ENCODE measurements around the gene TTC7B. TPM values are rescaled to one million over a fixed set of nuclear protein-coding genes. Genes with fewer than 3 reads are reported as not detected.

TTC7B gene
- total and polyA plus RNA-seq, 2 of the 8 experiments (the other 6 are each of a cell fraction or from before 2014, with no cell fraction given) = 23.7 to 34.0 TPM

DNA sequence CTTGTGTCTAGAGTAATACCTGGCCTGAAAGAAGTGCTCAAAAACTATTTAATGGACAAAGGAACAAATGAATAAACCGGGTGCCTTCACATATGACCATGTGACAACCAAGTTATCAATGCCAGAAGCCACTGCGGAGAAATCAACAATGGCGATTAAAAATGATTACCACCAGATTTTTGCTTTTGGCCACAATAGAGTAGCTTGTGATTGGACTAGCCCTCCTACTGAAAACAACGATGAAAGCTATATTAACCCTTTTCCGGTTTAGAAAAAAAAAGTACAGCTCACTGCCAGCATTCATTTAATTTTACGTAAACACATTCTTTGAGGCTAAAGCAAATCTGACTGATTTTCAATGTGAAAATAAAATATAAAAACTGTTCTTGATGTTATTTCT, 41.6 kb upstream of the TTC7B start:
- no peak overlapping the region for H3K4ac ChIP-seq (replicated peaks; ENCODE audit: insufficient read length, low read depth, low read length)
- no peaks in the 10 kb centered on the region for H3K9me3 ChIP-seq (ENCODE audit: insufficient read depth in 2 of 2, low read depth in 1 of 2, low read length in 1 of 2)
- no peaks in the 10 kb centered on the region for H3K27me3 ChIP-seq (replicated peaks in 1 of 4; ENCODE audit: control insufficient read depth in 3 of 4, extremely low read depth in 1 of 4, insufficient read depth in 3 of 4, low read length in 3 of 4)
- H4K20me1 ChIP-seq (replicated peaks in 1 of 2; ENCODE audit: control insufficient read depth in 1 of 2, insufficient read depth in 2 of 2, low read length in 2 of 2) = no peaks in the 10 kb centered on the region
- H3K56ac ChIP-seq (replicated peaks; ENCODE audit: insufficient read length, low read depth, low read length) = no peak overlapping the region
- H2BK12ac ChIP-seq (ENCODE audit: low read depth, low read length) = no peak overlapping the region
- H3K36me3 ChIP-seq (ENCODE audit: control insufficient read depth in 2 of 4, insufficient read depth in 4 of 4, low read length in 3 of 4) = no peaks in the 10 kb centered on the region
- no peak overlapping the region for H4K8ac ChIP-seq (ENCODE audit: extremely low read depth, insufficient read depth, low read length)
- H3K4me1 ChIP-seq (replicated peaks in 1 of 4; ENCODE audit: control insufficient read depth in 3 of 4, insufficient read depth in 4 of 4, low read length in 3 of 4) = no peaks in the 10 kb centered on the region
- H4K5ac ChIP-seq (ENCODE audit: insufficient read length, low read depth, low read length) = no peak overlapping the region
- no peak overlapping the region for H2BK5ac ChIP-seq (ENCODE audit: low read depth, low read length)
- H3K79me1 ChIP-seq (ENCODE audit: low read depth, low read length) = no peaks in the 10 kb centered on the region
- H2AFZ ChIP-seq (ENCODE audit: low read length) = no peak overlapping the region
- H3K79me2 ChIP-seq (ENCODE audit: control insufficient read depth in 1 of 2, insufficient read depth in 2 of 2, low read length in 2 of 2) = no peaks in the 10 kb centered on the region
- POLR2A ChIA-PET (ENCODE audit: partially characterized antibody) = interaction anchor here (0.6 kb wide), 1 partner anchor 264 kb away, joined by 3 read pairs; no protein-coding TSS in a partner anchor
- no peak overlapping the region for H3K9ac ChIP-seq (replicated peaks in 1 of 4; ENCODE audit: extremely low read depth in 1 of 4, low read depth in 3 of 4, low read length in 3 of 4)
- no peak overlapping the region for H2AK5ac ChIP-seq (ENCODE audit: low read depth, low read length)
- H3K4me3 ChIP-seq (ENCODE audit: extremely low read depth in 1 of 4, insufficient read depth in 2 of 4, low read depth in 3 of 4, low read length in 4 of 4) = no peak overlapping the region
- H3K23ac ChIP-seq (ENCODE audit: insufficient read length) = no peak overlapping the region
- no peak for TF ChIP-seq TAF1 (IDR thresholded peaks at IDR 0.05; ENCODE audit: low read depth, low read length)
- TF ChIP-seq POU5F1 (IDR thresholded peaks at IDR 0.05; ENCODE audit: low read depth, low read length) = no peak
- TF ChIP-seq NRF1 (IDR thresholded peaks at IDR 0.05; ENCODE audit: low read depth, low read length) = no peak
- TF ChIP-seq CTCF (IDR thresholded peaks at IDR 0.05; ENCODE audit: control extremely low read depth in 1 of 3, insufficient read depth in 1 of 3, low read depth in 1 of 3, low read length in 3 of 3) = no peak
- TF ChIP-seq NANOG (IDR thresholded peaks at IDR 0.05; ENCODE audit: insufficient read depth, low read depth, low read length, poor library complexity, severe bottlenecking) = no peak
- no peak for TF ChIP-seq SP4 (IDR thresholded peaks at IDR 0.05; ENCODE audit: low read length)
- no peak for TF ChIP-seq RBBP5 (IDR thresholded peaks at IDR 0.05; ENCODE audit: borderline replicate concordance, low read depth, low read length)
- TF ChIP-seq TAF7 (optimal IDR thresholded peaks at IDR 0.05; ENCODE audit: borderline replicate concordance, low read depth, low read length) = no peak
- TF ChIP-seq SRF (IDR thresholded peaks at IDR 0.05; ENCODE audit: low read depth, low read length) = no peak
- H3K27ac ChIP-seq (ENCODE audit: low read depth, low read length) = no peak overlapping the region
- no peak overlapping the region for H2BK120ac ChIP-seq (replicated peaks; ENCODE audit: low read depth, low read length)
- no peak overlapping the region for H2BK15ac ChIP-seq (ENCODE audit: low read length)
- WGBS, 2 experiments (ENCODE audit: extremely low coverage in 1 of 2, insufficient coverage in 1 of 2, insufficient read length in 1 of 2, insufficient replicate concordance in 2 of 2, low coverage in 1 of 2, low lambda C conversion rate in 2 of 2, missing lambda C conversion rate in 1 of 2) = 93% methylated on average over 6 of the region's 6 CpGs; no CpG with 5 or more reads in 1 of the 2 experiments
- DNase-seq (ENCODE audit: low read depth in 1 of 2, low spot score in 2 of 2) = no peak
- no peak overlapping the region for H3K4me2 ChIP-seq (ENCODE audit: insufficient read depth in 1 of 2, low read depth in 2 of 2, low read length in 2 of 2)
- H4K91ac ChIP-seq (replicated peaks; ENCODE audit: insufficient read length, low read length) = no peak overlapping the region
- H3K18ac ChIP-seq (ENCODE audit: extremely low read depth, low read length) = no peak overlapping the region
- H3K14ac ChIP-seq (ENCODE audit: insufficient read length) = no peak overlapping the region
- H3K23me2 ChIP-seq (ENCODE audit: low read depth, low read length) = no peaks in the 10 kb centered on the region
- no peak for FAIRE-seq
- CTCF ChIA-PET (ENCODE audit: partially characterized antibody) = interaction anchor here (0.9 to 1.7 kb wide), 2 partner anchors 41 to 178 kb away, joined by 3 read pairs; no protein-coding TSS in a partner anchor
- no peak overlapping the region for H2BK20ac ChIP-seq (ENCODE audit: low read length)
